NT2/D1 (cell line): ENCODE data around the gene KCTD16.

Experiments
- DNase-seq: peaks from one replicate; pipeline ENCODE4 v3.0.0-alpha.2; 2011; ENCODE audit warnings: low read depth, low spot score
- H3K27me3 ChIP-seq: 2 replicates; pipeline ENCODE4 v1.6.0; 2011; ENCODE audit warnings: mild to moderate bottlenecking; ENCODE audit not compliant: insufficient read length, insufficient read depth
- H3K36me3 ChIP-seq: 2 replicates; pipeline ENCODE4 v1.6.1; 2011; ENCODE audit warnings: mild to moderate bottlenecking, low read length, mixed read lengths; ENCODE audit not compliant: insufficient read depth, insufficient read length
- H3K4me1 ChIP-seq: 2 replicates; pipeline ENCODE4 v1.5.1; 2011; ENCODE audit not compliant: insufficient read depth, insufficient read length
- H3K4me3 ChIP-seq: 2 replicates; pipeline ENCODE4 v1.5.1; 2011; ENCODE audit warnings: low read depth; ENCODE audit not compliant: insufficient read length
- H3K9ac ChIP-seq: 2 replicates; pipeline ENCODE4 v1.6.0; 2011; ENCODE audit warnings: low read depth; ENCODE audit not compliant: insufficient read length
- H3K9me3 ChIP-seq: 2 replicates; pipeline ENCODE4 v1.5.1; 2011; ENCODE audit warnings: mild to moderate bottlenecking, low read length; ENCODE audit not compliant: insufficient read depth
- SUZ12 ChIP-seq: IDR thresholded peaks from 2 replicates; pipeline ENCODE4 v1.6.1; 2011; ENCODE audit not compliant: insufficient read length, insufficient read depth; ENCODE audit errors: extremely low read depth
- YY1 ChIP-seq: IDR thresholded peaks from 2 replicates; pipeline ENCODE4 v1.6.1; 2011; ENCODE audit not compliant: insufficient read length, insufficient read depth
- ZNF274 ChIP-seq: IDR thresholded peaks from 2 replicates; pipeline ENCODE4 v1.6.1; 2011; ENCODE audit warnings: mild to moderate bottlenecking, low read depth, low read length

The KCTD16 gene

DNA sequence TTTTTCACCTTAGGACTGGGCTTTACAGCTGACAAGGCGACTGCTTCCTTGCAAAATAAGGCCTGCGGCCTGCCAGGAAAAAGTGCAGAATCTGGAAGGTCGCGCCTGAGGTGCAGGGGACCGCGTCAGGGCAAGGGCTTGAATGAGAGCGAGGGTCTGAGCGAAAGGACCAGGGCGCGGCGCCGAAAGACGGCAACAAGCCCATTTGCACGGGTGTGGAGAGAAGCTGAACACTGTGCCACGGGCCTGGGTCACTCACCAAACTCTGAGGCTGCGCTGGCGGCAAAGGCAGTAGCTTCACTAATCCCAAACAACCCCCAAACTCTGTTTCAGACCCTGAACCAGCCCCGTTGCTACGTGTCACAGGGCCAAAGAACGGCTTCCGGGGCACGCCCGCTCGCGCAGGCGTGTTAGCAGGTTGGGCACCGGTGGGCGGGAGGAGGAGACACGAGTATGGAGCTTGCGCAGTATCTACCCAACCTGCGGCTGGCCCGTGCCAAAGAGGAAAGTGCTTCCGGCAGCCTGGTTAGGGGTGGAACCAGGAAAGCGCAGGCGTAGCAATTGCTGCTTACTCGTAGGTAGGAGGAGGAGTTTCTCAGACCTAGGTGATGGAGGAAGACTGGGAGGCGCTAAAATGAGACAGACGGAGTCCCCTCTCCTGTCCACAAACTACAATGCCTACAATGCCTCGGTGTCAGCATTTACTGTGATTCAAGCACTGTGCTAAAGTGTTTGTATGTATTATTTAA is at the start of gene KCTD16, which contains the start of gene YIPF5:
Gene KCTD16 (plus strand): TSS at position 598 of the 749 bp plus-strand sequence.
Gene YIPF5 (minus strand): TSS at position 384 of the 749 bp plus-strand sequence. CDS start 704 bp downstream, outside the sequence.
- H3K4me1 ChIP-seq = no peaks in the 10 kb centered on the region
- TF ChIP-seq YY1 = no peak
- TF ChIP-seq SUZ12 = no peak
- TF ChIP-seq ZNF274 = no peak

DNA sequence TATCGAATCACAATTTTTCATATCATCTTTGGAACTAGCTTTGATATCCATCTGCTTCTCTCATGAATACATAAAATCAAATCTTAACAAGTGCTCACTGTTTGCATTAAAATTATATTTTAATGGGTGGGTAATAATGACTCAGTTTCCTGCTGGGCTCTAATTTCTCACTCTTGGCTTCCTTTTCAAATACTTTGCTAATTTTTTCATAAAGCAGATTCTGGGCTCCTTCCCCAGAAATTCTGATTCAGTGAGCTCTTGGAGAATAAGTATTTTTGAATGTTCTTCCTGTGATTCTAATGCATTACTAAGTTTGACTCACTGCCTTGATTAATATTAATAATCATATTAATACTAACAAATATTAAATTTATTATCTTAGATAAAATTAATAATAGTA is 49.1 kb upstream of the KCTD16 start:
- Histone ChIP-seq H3K36me3 (no peaks in the 10 kb centered on the region), H3K9ac (no peak overlapping the region), H3K4me1 (peaks cover 2% of the 10 kb centered on the region), H3K9me3 (no peaks in the 10 kb centered on the region), H3K4me3 (no peak overlapping the region), H3K27me3 (no peaks in the 10 kb centered on the region)
- DNase-seq = no peak
- TF ChIP-seq YY1 (no peak), ZNF274 (no peak), SUZ12 (no peak)

More for the DNA sequence above, at the start of gene KCTD16, which contains the start of gene YIPF5:
- peaks cover 29% of the 10 kb centered on the region for H3K36me3 ChIP-seq
- H3K27me3 ChIP-seq = no peaks in the 10 kb centered on the region
- H3K9ac ChIP-seq = peak within 1 kb of the TSS; percentile 94
- DNase-seq = peak; percentile 89
- no peaks in the 10 kb centered on the region for H3K9me3 ChIP-seq
- peak within 1 kb of the TSS; percentile 96 for H3K4me3 ChIP-seq

DNA sequence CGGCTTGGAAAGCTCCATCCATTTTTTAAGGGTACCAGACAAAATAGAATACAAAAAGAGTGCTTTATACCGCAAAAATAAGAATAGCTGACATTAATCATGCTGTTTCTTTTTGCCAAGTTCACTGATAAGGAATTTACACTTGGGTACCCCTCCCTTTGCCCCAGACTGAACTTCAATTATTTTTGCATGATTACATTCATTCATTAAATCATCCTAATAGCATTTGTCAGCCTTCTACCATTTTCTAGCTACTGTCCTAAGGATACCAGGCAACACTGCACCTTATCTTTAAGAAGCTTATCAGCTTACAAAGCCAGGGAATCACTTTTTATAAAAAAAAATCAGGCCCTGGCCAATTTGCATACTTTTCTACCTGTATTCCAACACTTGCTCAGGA is 48.6 kb upstream of the KCTD16 start:
- Histone ChIP-seq H3K36me3 (no peaks in the 10 kb centered on the region), H3K4me3 (no peak overlapping the region), H3K9me3 (no peaks in the 10 kb centered on the region), H3K4me1 (peaks cover 2% of the 10 kb centered on the region), H3K9ac (no peak overlapping the region), H3K27me3 (no peaks in the 10 kb centered on the region)
- no peak for DNase-seq
- TF ChIP-seq ZNF274 (no peak), YY1 (no peak)

DNA sequence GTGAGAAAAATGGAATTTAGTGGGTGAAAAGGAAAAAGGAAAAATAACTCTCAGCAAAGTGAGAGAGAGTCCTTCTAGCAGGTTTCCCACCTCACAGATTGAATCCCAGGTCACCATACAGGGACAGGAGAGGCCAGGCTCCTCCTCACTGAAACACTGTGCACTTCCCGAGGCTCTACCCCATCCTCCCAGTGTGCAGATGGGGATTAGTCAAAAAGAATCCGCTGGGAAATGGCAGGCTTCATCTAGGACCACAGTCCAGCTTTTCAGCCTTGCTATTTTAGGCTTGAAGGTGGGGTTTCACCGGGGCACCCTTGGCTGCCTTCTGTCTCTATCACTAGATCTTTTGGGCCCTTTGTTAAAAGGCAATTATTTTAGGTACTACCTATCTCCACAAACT is 48.0 kb upstream of the KCTD16 start:
- Histone ChIP-seq H3K9me3 (no peaks in the 10 kb centered on the region), H3K9ac (no peak overlapping the region), H3K36me3 (no peaks in the 10 kb centered on the region), H3K27me3 (no peaks in the 10 kb centered on the region), H3K4me3 (no peak overlapping the region), H3K4me1 (peaks cover 2% of the 10 kb centered on the region)
- no peak for TF ChIP-seq YY1
- TF ChIP-seq ZNF274 = no peak
- TF ChIP-seq SUZ12 = no peak
- no peak for DNase-seq

DNA sequence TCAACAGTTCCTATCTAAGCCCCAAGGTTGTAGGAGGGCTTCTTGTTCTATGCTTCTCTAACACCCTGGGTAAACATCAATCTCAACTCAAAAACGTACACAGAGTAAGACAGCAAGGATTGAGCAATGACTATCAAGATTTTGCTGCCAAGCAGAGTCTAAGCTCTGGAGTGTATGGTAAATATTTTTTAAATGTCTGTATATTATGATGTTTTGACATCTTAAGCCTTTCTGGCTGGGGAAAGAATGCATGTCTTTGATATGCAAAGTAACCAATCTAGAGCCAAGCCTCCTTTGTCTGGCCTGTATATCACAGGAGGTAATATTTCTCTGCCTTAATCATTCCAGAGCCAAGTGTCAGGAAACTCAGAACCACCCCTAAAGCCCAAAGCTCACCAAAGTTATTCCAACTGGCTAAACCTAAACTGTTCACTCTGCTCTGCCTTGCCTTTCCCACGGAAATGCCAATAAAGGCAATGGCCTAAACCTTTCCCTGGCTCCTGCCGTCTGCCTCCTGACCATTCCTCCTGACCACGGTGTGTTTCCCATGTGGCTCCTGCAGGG is 45.4 kb upstream of the KCTD16 start:
- H3K4me1 ChIP-seq = peaks cover 2% of the 10 kb centered on the region
- no peak overlapping the region for H3K4me3 ChIP-seq
- H3K9ac ChIP-seq = no peak overlapping the region
- no peaks in the 10 kb centered on the region for H3K27me3 ChIP-seq
- DNase-seq = peak; percentile 1
- H3K9me3 ChIP-seq = no peaks in the 10 kb centered on the region
- no peak for TF ChIP-seq SUZ12
- TF ChIP-seq ZNF274 = no peak
- no peak for TF ChIP-seq YY1
- H3K36me3 ChIP-seq = no peaks in the 10 kb centered on the region

DNA sequence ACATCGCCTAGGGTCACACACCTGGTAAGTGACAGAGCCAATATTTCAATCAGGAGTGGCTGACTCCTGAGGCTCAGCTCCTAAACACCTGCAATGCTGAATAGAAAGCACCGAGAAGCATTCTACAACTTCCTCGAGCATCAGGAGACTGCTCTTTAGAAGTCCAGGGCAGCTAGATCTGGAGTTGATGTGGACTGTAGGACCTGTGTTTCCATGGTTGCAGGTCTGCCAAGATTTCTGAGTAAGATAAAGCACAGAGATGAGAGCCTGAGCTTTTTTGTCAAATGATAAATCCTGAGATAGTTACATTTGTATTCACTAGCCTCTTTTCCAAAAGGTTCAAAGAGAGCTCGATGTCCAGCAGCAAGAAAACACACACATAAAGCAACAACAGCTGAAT is 44.0 kb upstream of the KCTD16 start:
- Histone ChIP-seq H3K27me3 (no peaks in the 10 kb centered on the region), H3K36me3 (no peaks in the 10 kb centered on the region), H3K9ac (no peak overlapping the region), H3K9me3 (no peaks in the 10 kb centered on the region), H3K4me1 (peaks cover 2% of the 10 kb centered on the region), H3K4me3 (no peak overlapping the region)
- TF ChIP-seq ZNF274 (no peak), SUZ12 (no peak), YY1 (no peak)
- DNase-seq = no peak

DNA sequence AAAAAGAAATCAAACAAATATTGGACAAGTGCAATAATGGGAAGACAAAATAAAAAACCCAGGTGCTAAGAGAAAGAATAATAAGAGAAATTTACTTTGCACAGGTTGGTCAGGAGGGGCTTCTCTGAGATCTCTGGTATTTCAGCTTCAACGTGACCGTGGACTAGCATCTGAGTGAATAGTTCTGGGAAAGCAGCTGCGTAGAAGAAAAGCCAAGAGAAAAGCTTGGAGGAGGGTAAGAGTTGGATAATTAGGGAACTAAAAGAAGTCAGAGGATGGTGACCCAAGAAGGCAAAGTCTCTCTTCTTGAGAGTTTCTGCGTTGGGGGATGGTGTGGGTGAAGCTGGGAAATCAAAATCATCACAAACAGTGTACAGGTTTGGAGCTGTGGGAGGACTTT is 41.8 kb upstream of the KCTD16 start:
- Histone ChIP-seq H3K4me3 (no peak overlapping the region), H3K4me1 (peaks cover 2% of the 10 kb centered on the region), H3K27me3 (no peaks in the 10 kb centered on the region), H3K9me3 (peaks cover 5% of the 10 kb centered on the region; the same call in 1 of the 2 replicates), H3K36me3 (no peaks in the 10 kb centered on the region), H3K9ac (no peak overlapping the region)
- TF ChIP-seq ZNF274 = no peak
- TF ChIP-seq SUZ12 = no peak
- TF ChIP-seq YY1 = no peak
- DNase-seq = no peak
